HEK293 (cell line): Measurements from ENCODE around the gene WDR35.
"Not testable (repeated sequence)": the region's sequence is repeated elsewhere in the genome, so short reads cannot be mapped to it uniquely, and the experiment has no call there.

Experiments
- CTCF ChIA-PET: fragments of 350-600 bp; formaldehyde crosslinking; extraction: SDS; loops from one replicate; lab custom pipeline; 2021; ENCODE audit warnings: antibody characterized with exemption; lab: Yijun Ruan, JAX
- POLR2A ChIA-PET: fragments of 300-600 bp; formaldehyde crosslinking; extraction: SDS; loops from one replicate; lab custom pipeline; 2020; ENCODE audit warnings: antibody characterized with exemption, inconsistent platforms; lab: Yijun Ruan, JAX
- H3K27ac ChIP-seq: fragments of 200-500 bp; sonication (Bioruptor generic); 2 replicates; pipeline ENCODE4 v1.5.1; 2014; ENCODE audit warnings: low read depth, low read length, control low read depth, inconsistent platforms; ENCODE audit errors: extremely low read depth
- H3K36me3 ChIP-seq, 2 experiments: fragments of 200-500 bp in 1 of 2; sonication (Bioruptor generic) in 1 of 2; 1 replicate in 1 of 2; 2 replicates in 1 of 2; pipeline ENCODE4 v1.5.1; 2014 to 2017; ENCODE audit warnings: inconsistent platforms in 2 of 2, low read length in 2 of 2; ENCODE audit not compliant: control insufficient read depth in 2 of 2, insufficient read depth in 1 of 2
- H3K4me1 ChIP-seq: fragments of 200-500 bp; sonication (Bioruptor generic); 2 replicates; pipeline ENCODE4 v1.5.1; 2014; ENCODE audit warnings: mild to moderate bottlenecking, low read length, inconsistent platforms; ENCODE audit not compliant: control insufficient read depth, insufficient read depth
- H3K4me3 ChIP-seq: 2 replicates; pipeline ENCODE4 v1.5.1; 2011; ENCODE audit warnings: low read depth, mild to moderate bottlenecking, control low read depth, low read length, moderate library complexity
- H3K9me3 ChIP-seq: fragments of 200-500 bp; sonication (Bioruptor generic); 2 replicates; pipeline ENCODE4 v1.5.1; 2014; ENCODE audit warnings: low read depth, low read length, inconsistent platforms; ENCODE audit not compliant: control insufficient read depth, insufficient read depth
- GLI2 ChIP-seq: fragments of 450-650 bp; formaldehyde crosslinking; IDR thresholded peaks from 2 replicates; pipeline ENCODE4; 2017; ENCODE audit warnings: missing biosample characterization, missing genetic modification characterization, low read depth, borderline replicate concordance
- HOXC10 ChIP-seq: sonication (generic); formaldehyde crosslinking; IDR thresholded peaks from 2 replicates; pipeline ENCODE4 v1.8.1; 2023; ENCODE audit warnings: mild to moderate bottlenecking, missing genetic modification reagents
- INSM2 ChIP-seq: fragments of 450-650 bp; formaldehyde crosslinking; IDR thresholded peaks from 2 replicates; pipeline ENCODE4 v1.5.1; 2016; ENCODE audit warnings: missing biosample characterization, missing genetic modification characterization
- MYNN ChIP-seq: fragments of 450-650 bp; formaldehyde crosslinking; IDR thresholded peaks from 2 replicates; pipeline ENCODE4 v1.5.1; 2016; ENCODE audit warnings: missing biosample characterization, missing genetic modification characterization, borderline replicate concordance
- SCRT2 ChIP-seq: fragments of 450-650 bp; formaldehyde crosslinking; IDR thresholded peaks from 2 replicates; pipeline ENCODE4 v1.5.1; 2016; ENCODE audit warnings: missing biosample characterization, missing genetic modification characterization
- SETDB1 ChIP-seq: IDR thresholded peaks from one replicate; pipeline ENCODE4 v1.6.1; 2017; ENCODE audit warnings: mild to moderate bottlenecking, low read length, moderate library complexity, mixed read lengths; ENCODE audit not compliant: insufficient read length
- ZFP3 ChIP-seq: fragments of 450-650 bp; formaldehyde crosslinking; IDR thresholded peaks from 2 replicates; pipeline ENCODE4 v1.5.1; 2016; ENCODE audit warnings: low read depth, missing biosample characterization, missing genetic modification characterization
- ZNF266 ChIP-seq: fragments of 450-650 bp; formaldehyde crosslinking; IDR thresholded peaks from 2 replicates; pipeline ENCODE4 v1.5.1; 2016; ENCODE audit warnings: missing biosample characterization, missing genetic modification characterization, low read depth
- ZNF473 ChIP-seq: fragments of 450-650 bp; formaldehyde crosslinking; IDR thresholded peaks from 2 replicates; pipeline ENCODE4 v1.5.1; 2017; ENCODE audit warnings: missing biosample characterization, missing genetic modification characterization
- ZNF560 ChIP-seq: fragments of 450-650 bp; formaldehyde crosslinking; IDR thresholded peaks from 2 replicates; pipeline ENCODE4 v1.5.1; 2017; ENCODE audit warnings: missing biosample characterization, missing genetic modification characterization, borderline replicate concordance
- ZNF785 ChIP-seq: fragments of 450-650 bp; formaldehyde crosslinking; IDR thresholded peaks from 2 replicates; pipeline ENCODE4 v1.5.1; 2016; ENCODE audit warnings: missing biosample characterization, missing genetic modification characterization
- ZNF837 ChIP-seq: fragments of 450-650 bp; formaldehyde crosslinking; IDR thresholded peaks from 2 replicates; pipeline ENCODE4 v1.5.1; 2016; ENCODE audit warnings: missing biosample characterization, missing genetic modification characterization

The WDR35 gene

DNA sequence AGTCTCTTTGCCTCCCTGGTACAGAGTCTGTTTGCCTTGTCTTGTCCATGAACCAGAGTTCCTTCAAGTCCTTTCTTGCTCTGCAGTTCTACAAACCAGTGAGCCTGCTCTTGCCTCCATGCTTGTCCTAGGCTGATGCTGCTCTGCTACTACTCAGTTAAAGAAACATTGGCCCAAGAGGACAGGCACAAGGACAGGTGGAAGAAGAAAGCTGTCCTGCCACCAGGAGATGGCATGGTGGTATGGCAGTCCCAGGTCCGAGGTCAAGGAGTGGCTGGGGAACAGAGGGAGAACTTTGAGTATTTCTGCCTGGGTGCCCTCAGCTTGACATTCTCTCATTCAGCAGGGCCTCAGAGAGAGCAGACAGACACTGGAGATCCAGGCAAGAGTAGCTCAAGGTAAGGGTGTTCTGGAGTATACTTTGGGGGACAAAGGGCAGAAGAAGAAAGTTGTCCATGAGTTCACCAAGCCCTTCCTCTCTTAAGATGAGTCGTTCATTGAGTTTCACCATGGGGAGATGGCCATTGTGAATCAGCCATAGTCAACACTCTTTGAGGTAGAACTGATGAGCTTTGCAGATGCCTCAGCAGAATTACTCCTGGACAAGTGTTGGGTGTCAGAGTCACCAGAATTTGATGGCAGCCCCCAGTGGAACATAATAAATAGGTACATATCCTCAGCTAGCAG is 108.5 kb downstream of the WDR35 start:
- Histone ChIP-seq H3K9me3 (no peaks in the 10 kb centered on the region), H3K4me1 (no peaks in the 10 kb centered on the region), H3K36me3 (no peaks in the 10 kb centered on the region), H3K27ac (no peak overlapping the region), H3K4me3 (no peak overlapping the region)
- POLR2A ChIA-PET, result no interaction called here
- CTCF ChIA-PET, result no interaction called here
- no peak for TF ChIP-seq SCRT2 (tag by site-specific recombination)

GRCh38 chr2:19880191-19880590 is 109.7 kb downstream of the WDR35 start:
- H3K4me1 ChIP-seq, CTCF ChIA-PET, H3K36me3 ChIP-seq, H3K9me3 ChIP-seq, POLR2A ChIA-PET, H3K27ac ChIP-seq, H3K4me3 ChIP-seq: not testable (repeated sequence)

DNA sequence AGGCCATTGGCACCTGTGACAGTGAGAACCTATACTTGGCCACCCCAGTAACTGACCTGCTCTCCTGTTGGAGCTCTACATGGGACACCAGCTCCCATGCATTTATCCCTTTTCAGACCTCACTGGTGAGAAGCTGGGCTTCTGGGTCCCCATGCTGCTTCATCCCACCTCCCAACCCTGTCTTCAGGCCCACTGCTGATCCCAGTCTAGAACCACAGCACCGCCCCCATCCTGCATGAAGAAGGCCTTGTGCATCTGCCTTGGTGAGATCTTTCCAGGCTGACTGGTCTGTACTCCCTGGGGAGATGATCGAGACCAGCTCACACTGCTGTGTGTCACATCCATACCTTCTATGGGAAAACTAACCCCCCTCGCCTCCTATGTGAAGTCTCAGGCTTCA is 110.8 kb downstream of the WDR35 start:
- Histone ChIP-seq H3K9me3 (no peaks in the 10 kb centered on the region), H3K27ac (no peak overlapping the region), H3K36me3 (no peaks in the 10 kb centered on the region), H3K4me1 (no peaks in the 10 kb centered on the region), H3K4me3 (no peak overlapping the region)
- TF ChIP-seq ZNF837 (tag by site-specific recombination) (no peak), INSM2 (tag by site-specific recombination) (no peak), ZNF785 (tag by site-specific recombination) (no peak), ZNF266 (tag by site-specific recombination) (no peak), ZFP3 (tag by site-specific recombination) (no peak)
- ChIA-PET CTCF (no interaction called here), POLR2A (no interaction called here)

GRCh38 chr2:19878268-19879046 is 111.4 kb downstream of the WDR35 start:
- CTCF ChIA-PET, result no interaction called here

GRCh38 chr2:19876751-19877150 is 113.2 kb downstream of the WDR35 start:
- no peak overlapping the region for H3K27ac ChIP-seq
- H3K9me3 ChIP-seq, result no peaks in the 10 kb centered on the region
- no peaks in the 10 kb centered on the region for H3K36me3 ChIP-seq
- TF ChIP-seq SETDB1 (no peak), ZNF560 (no peak), GLI2 (tag by site-specific recombination) (no peak), HOXC10 (no peak)
- CTCF ChIA-PET, result interaction anchor here (0.6 kb wide), 1 partner anchor 367 kb away, joined by 4 read pairs; no protein-coding TSS in a partner anchor
- H3K4me1 ChIP-seq, result no peaks in the 10 kb centered on the region
- POLR2A ChIA-PET, result no interaction called here
- H3K4me3 ChIP-seq, result no peak overlapping the region

More at GRCh38 chr2:19878268-19879046, 111.4 kb downstream of the WDR35 start:
- Histone ChIP-seq H3K27ac (no peak overlapping the region), H3K4me3 (no peak overlapping the region), H3K9me3 (no peaks in the 10 kb centered on the region), H3K4me1 (no peaks in the 10 kb centered on the region), H3K36me3 (no peaks in the 10 kb centered on the region)
- TF ChIP-seq ZNF473 (no peak), MYNN (tag by site-specific recombination) (no peak)
- POLR2A ChIA-PET, result no interaction called here
